Stimulated activated CD4-positive, alpha-beta T cell treated with anti-CD3 and anti-CD28 coated beads, Interleukin-15, amount 100 ng/mL, for 1 hour (primary cell): ENCODE data around the gene GXYLT1.
A peak's percentile ranks its signal among the peaks of the same experiment; 100 is the strongest.
"Not testable (repeated sequence)": the region's sequence is repeated elsewhere in the genome, so short reads cannot be mapped to it uniquely, and the experiment has no call there.

Experiments used
- DNase-seq, 2 donors: peaks; one replicate each; pipeline ENCODE4 v3.0.0-alpha.2; 2020; ENCODE audit warnings: low read depth in 1 of 2, low spot score in 1 of 2

Gene GXYLT1

GRCh38 chr12:42144408-42145196 lies at the start of gene GXYLT1:
TSS of gene GXYLT1 (minus strand) at chr12:42144874. CDS start at chr12:42144646, 228 bp downstream.
- peak; percentile 65 to 72 for DNase-seq

- no peak for DNase-seq
Measured at GRCh38 chr12:42192686-42193085, 48.0 kb upstream of the GXYLT1 start.

GRCh38 chr12:42192258-42192657 lies 47.6 kb upstream of the GXYLT1 start:
- DNase-seq, result no peak

- DNase-seq, result no peak
Measured at GRCh38 chr12:42190376-42190775, 45.7 kb upstream of the GXYLT1 start.

- not testable (repeated sequence) for DNase-seq
Measured at GRCh38 chr12:42188275-42188674, 43.6 kb upstream of the GXYLT1 start.

- DNase-seq, result no peak
Measured at GRCh38 chr12:42187799-42188198, 43.1 kb upstream of the GXYLT1 start.

- no peak for DNase-seq
Measured at GRCh38 chr12:42186793-42187192, 42.1 kb upstream of the GXYLT1 start.

GRCh38 chr12:42182394-42182793 lies 37.7 kb upstream of the GXYLT1 start:
- no peak for DNase-seq

GRCh38 chr12:42180990-42181596 lies 36.4 kb upstream of the GXYLT1 start:
- no peak for DNase-seq

- no peak for DNase-seq
Measured at GRCh38 chr12:42178101-42178500, 33.4 kb upstream of the GXYLT1 start.

- DNase-seq, result no peak
Measured at GRCh38 chr12:42174978-42175377, 30.3 kb upstream of the GXYLT1 start.

- no peak for DNase-seq
Measured at GRCh38 chr12:42173961-42174521, 29.4 kb upstream of the GXYLT1 start.

- DNase-seq, result no peak
Measured at GRCh38 chr12:42172441-42173210, 28.0 kb upstream of the GXYLT1 start.

GRCh38 chr12:42167711-42168110 lies 23.0 kb upstream of the GXYLT1 start:
- no peak for DNase-seq

- DNase-seq, result no peak
Measured at GRCh38 chr12:42166501-42166900, 21.8 kb upstream of the GXYLT1 start.

GRCh38 chr12:42163913-42164312 lies 19.2 kb upstream of the GXYLT1 start:
- DNase-seq, result no peak

GRCh38 chr12:42162965-42163364 lies 18.3 kb upstream of the GXYLT1 start:
- no peak for DNase-seq

GRCh38 chr12:42162193-42162592 lies 17.5 kb upstream of the GXYLT1 start:
- DNase-seq, result no peak

- DNase-seq, result no peak
Measured at GRCh38 chr12:42161529-42161928, 16.9 kb upstream of the GXYLT1 start.

GRCh38 chr12:42156232-42156631 lies 11.6 kb upstream of the GXYLT1 start:
- no peak for DNase-seq

- DNase-seq, result no peak
Measured at GRCh38 chr12:42145552-42146215, 1.0 kb upstream of the GXYLT1 start.
